Psoas muscle (tissue), 8 donors: ENCODE data around the gene PUSL1. TPM values are rescaled to one million over a fixed set of nuclear protein-coding genes. Genes with fewer than 3 reads are reported as not detected.
A peak's percentile ranks its signal among the peaks of the same experiment; 100 is the strongest.
"Not testable (repeated sequence)": the region's sequence is repeated elsewhere in the genome, so short reads cannot be mapped to it uniquely, and the experiment has no call there.

Source experiments
- ATAC-seq, 4 donors: fragments of 200-7000 bp; cut with Tn5 transposase; one replicate each; pipeline ENCODE4 v1.9.1; 2020; ENCODE audit warnings: moderate library complexity in 3 of 4, mild to moderate bottlenecking in 2 of 4
- DNase-seq, 2 donors: peaks; one replicate each; pipeline ENCODE4 v3.0.0-alpha.2; 2020
- H3K27ac ChIP-seq: fragments of 200-600 bp; one replicate; pipeline ENCODE4 v1.8.0; 2022
- H3K27me3 ChIP-seq, 3 donors: fragments of 200-600 bp in 1 of 3; one replicate each; pipeline versions ENCODE4 v1.6.1 to v1.8.0; 2013 to 2022; ENCODE audit warnings: low read length in 2 of 3, mild to moderate bottlenecking in 2 of 3, moderate library complexity in 1 of 3; ENCODE audit not compliant: insufficient read depth in 3 of 3
- H3K36me3 ChIP-seq, 2 donors: fragments of 200-600 bp in 1 of 2; one replicate each; pipeline versions ENCODE4 v1.6.1 to v1.8.0; 2013 to 2022; ENCODE audit warnings: low read depth in 1 of 2, mild to moderate bottlenecking in 1 of 2, moderate library complexity in 1 of 2; ENCODE audit not compliant: insufficient read depth in 1 of 2
- H3K4me1 ChIP-seq: fragments of 200-600 bp; one replicate; pipeline ENCODE4 v1.8.0; 2022
- H3K4me3 ChIP-seq: fragments of 200-600 bp; one replicate; pipeline ENCODE4 v1.8.0; 2022; ENCODE audit warnings: mild to moderate bottlenecking
- H3K9me3 ChIP-seq: fragments of 200-600 bp; one replicate; pipeline ENCODE4 v1.8.0; 2022
- CTCF ChIP-seq: fragments of 200-600 bp; IDR thresholded peaks from one replicate; pipeline ENCODE4 v1.8.0; 2022; ENCODE audit warnings: antibody characterized with exemption
- WGBS, 3 donors: extraction: QIAGEN DNeasy Blood & Tissue Kit; methylation state at CpG; one replicate each; pipeline versions ENCODE4 v1.1.6 to v1.1.7; 2013; 5-methylcytosine and 5-hydroxymethylcytosine counted together
- intact Hi-C, 2 donors: fragments of 100-400 bp; cut with DNase I; formaldehyde crosslinking; loops; one replicate each; pipeline versions ENCODE4 v1.11.0 to v1.14.2; 2022
- polyA plus RNA-seq, 3 donors: library from polyadenylated mRNA; stranded (reverse); fragments of 200-250 nt; gene quantifications; one replicate each; pipeline ENCODE4 v1.2.3, GENCODE V29; 2013
- total RNA-seq, 4 donors: library from RNA; stranded (reverse); fragmentation: NEBNext Ultra II Directional in 2 of 4; extraction: Animal tissue kit (Norgen Biotek cat#: 25700) in 2 of 4; gene quantifications; one replicate each; pipeline versions ENCODE4 v1.2.1 to v1.2.4, GENCODE V29; 2021 to 2023
- donor health status: healthy with polysubstance abuse.
- donor health status: DM: no; HTN: no; CAD: no; lungs with moderate emphysema.
- donor health status: Bipolar disorder and iron deficiency.
- donor health status: healthy.
- donor health status: DM: yes; HTN: yes; CAD: no.
- donor health status: DM: no; HTN: no; CAD: no.
- donor health status: DM: no; HTN: no; CAD: no.
- donor health status: DM: yes; HTN: yes; CAD: no.

PUSL1 gene
- total and polyA plus RNA-seq, 7 donors: 3.7 to 9.1 (median 7.3) TPM

DNA sequence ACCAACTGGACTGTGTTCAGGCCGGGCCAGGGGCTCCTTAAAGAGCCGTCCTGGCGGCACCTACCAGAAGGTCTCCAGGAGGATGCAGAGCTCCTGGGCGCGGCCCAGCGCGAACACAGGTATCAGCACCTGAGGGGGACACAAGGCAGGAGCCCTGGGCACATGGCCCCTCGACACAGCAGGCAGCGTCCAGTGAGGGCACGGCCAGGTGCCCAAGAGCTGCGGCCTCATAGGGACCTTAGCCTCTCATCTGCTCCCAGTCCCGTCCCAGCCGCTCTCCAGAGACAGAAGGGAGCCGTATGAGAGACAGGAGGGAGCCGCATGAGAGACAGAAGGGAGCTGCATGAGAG, 5.8 kb downstream of the PUSL1 start:
- 86 to 95% (median 91%) methylated on average over 15 of the region's 15 CpGs for WGBS, 3 donors
- Histone ChIP-seq H3K9me3 (no peaks in the 10 kb centered on the region), H3K4me1 (peaks cover 26% of the 10 kb centered on the region), H3K4me3 (no peak overlapping the region), H3K36me3 (peaks cover 7 to 82% of the 10 kb centered on the region in 2 donors), H3K27ac (no peak overlapping the region), H3K27me3 (no peaks in the 10 kb centered on the region)
- DNase-seq (no peak), ATAC-seq (no peak)
- intact Hi-C loops: no loop called here
- TF ChIP-seq CTCF: no peak

DNA sequence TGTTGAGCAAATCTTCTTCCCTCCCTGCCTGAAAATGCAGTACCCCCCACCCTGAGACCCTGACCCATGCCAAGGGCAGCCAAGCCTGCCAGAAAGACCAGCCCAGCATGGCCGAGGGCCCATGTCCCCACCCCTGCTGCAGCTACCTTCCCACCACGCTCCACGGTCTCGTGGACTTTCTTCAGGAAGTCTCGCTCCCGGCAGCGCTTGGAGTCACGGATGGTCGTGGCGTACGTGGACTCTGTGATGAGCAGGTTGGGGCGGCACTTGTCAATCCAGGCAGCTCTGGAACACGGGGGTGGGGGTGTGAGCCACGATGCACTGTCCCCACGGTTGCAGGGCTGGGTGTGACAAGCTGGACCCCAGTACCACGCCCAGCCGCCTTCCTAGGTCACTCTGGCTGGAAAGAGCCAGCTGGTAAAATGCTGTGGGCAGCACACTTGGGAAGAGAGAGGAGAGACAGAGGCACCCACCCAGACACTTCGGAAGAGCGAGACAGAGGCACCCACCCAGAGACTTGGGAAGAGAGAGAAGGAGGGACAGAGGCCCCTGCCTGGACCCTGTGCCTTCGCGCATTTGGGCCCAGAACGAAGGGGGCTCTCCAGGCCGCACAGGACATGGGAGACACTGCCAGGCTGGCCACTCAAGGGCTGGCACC, 6.4 kb downstream of the PUSL1 start:
- no peak for DNase-seq
- intact Hi-C loops: no loop called here
- 85 to 91% (median 88%) methylated on average over 21 to 23 of the region's 23 CpGs for WGBS, 3 donors

GRCh38 chr1:1315435-1315954, 7.1 kb downstream of the PUSL1 start:
- WGBS, 3 donors: 65 to 82% (median 70%) methylated on average over 11 to 22 of the region's 26 CpGs
- TF ChIP-seq CTCF: no peak
- no peak for ATAC-seq

More for the DNA sequence above, 6.4 kb downstream of the PUSL1 start:
- Histone ChIP-seq H3K4me1 (peaks cover 20% of the 10 kb centered on the region), H3K4me3 (no peak overlapping the region), H3K27me3 (no peaks in the 10 kb centered on the region), H3K27ac (no peak overlapping the region), H3K36me3 (peaks cover 7 to 88% of the 10 kb centered on the region in 2 donors), H3K9me3 (no peaks in the 10 kb centered on the region)
- ATAC-seq: no peak
- TF ChIP-seq CTCF: no peak

DNA sequence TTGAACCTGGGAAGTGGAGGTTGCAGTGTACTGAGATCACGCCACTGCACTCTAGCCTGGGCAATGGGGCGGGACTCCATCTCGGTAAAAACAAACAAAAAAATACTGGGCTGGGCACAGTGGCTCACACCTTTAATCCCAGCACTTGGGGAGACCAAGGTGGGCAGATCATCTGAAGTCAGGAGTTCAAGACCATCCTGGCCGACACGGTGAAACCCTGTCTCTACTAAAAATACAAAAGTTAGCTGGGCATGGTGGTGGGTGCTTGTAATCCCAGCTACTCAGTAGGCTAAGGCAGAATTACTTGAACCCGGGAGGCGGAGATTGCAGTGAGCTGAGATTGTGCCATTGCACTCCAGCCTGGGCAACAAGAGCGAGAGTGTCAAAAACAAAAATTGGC, 7.8 kb downstream of the PUSL1 start:
- intact Hi-C loops, DNase-seq, H3K9me3 ChIP-seq, H3K27ac ChIP-seq, ATAC-seq, H3K27me3 ChIP-seq, H3K4me3 ChIP-seq: not testable (repeated sequence)
- Histone ChIP-seq H3K4me1 (peaks cover 29% of the 10 kb centered on the region), H3K36me3 (peaks cover 7 to 85% of the 10 kb centered on the region in 2 donors)
- 92 to 93% (median 92%) methylated on average over 8 of the region's 8 CpGs for WGBS, 3 donors

More at GRCh38 chr1:1315435-1315954, 7.1 kb downstream of the PUSL1 start:
- intact Hi-C loops: no loop called here
- Histone ChIP-seq H3K27me3 (no peaks in the 10 kb centered on the region), H3K4me3 (no peak overlapping the region), H3K4me1 (peaks cover 24% of the 10 kb centered on the region), H3K27ac (no peak overlapping the region), H3K9me3 (no peaks in the 10 kb centered on the region), H3K36me3 (peaks cover 7 to 89% of the 10 kb centered on the region in 2 donors)
- no peak for DNase-seq

DNA sequence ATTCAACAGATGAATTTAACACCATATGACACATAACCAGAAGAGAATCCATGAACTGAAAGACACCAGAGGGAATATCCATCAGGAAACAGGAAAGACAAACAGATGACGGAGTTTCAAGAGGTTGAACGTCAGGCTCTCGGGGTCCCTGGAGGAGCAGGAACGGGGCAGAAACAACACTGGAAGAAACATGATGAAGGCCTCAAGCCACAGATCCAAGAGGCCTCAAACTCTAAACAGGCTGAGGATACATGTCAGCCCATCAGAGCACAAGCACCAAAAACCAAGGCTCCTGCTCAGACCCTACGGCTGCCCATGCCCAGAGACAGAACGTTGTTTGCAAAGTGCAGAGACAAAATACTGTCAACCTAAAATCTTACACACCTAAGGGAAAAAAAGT, 9.0 kb downstream of the PUSL1 start:
- Histone ChIP-seq H3K27me3 (no peaks in the 10 kb centered on the region), H3K36me3 (peaks cover 7 to 73% of the 10 kb centered on the region in 2 donors), H3K4me1 (peaks cover 40% of the 10 kb centered on the region), H3K4me3 (no peak overlapping the region), H3K9me3 (no peaks in the 10 kb centered on the region), H3K27ac (peak overlapping the region; percentile 67)
- ATAC-seq: no peak
- no peak for DNase-seq
- intact Hi-C loops: no loop called here
- 83 to 85% (median 84%) methylated on average over 6 of the region's 6 CpGs for WGBS, 3 donors
- no peak for TF ChIP-seq CTCF
